Measurements from ENCODE around the gene PSMD14.

The PSMD14 gene

GRCh38 chr2:161384864-161385263, 76.6 kb downstream of the PSMD14 start:
- no peak for DNase-seq (ENCODE audit: low read depth)
- no peak overlapping the region for H3K4me3 ChIP-seq (ENCODE audit: low read depth, low read length)
- TF ChIP-seq, protein P1, sequence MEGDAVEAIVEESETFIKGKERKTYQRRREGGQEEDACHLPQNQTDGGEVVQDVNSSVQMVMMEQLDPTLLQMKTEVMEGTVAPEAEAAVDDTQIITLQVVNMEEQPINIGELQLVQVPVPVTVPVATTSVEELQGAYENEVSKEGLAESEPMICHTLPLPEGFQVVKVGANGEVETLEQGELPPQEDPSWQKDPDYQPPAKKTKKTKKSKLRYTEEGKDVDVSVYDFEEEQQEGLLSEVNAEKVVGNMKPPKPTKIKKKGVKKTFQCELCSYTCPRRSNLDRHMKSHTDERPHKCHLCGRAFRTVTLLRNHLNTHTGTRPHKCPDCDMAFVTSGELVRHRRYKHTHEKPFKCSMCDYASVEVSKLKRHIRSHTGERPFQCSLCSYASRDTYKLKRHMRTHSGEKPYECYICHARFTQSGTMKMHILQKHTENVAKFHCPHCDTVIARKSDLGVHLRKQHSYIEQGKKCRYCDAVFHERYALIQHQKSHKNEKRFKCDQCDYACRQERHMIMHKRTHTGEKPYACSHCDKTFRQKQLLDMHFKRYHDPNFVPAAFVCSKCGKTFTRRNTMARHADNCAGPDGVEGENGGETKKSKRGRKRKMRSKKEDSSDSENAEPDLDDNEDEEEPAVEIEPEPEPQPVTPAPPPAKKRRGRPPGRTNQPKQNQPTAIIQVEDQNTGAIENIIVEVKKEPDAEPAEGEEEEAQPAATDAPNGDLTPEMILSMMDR (conservative IDR thresholded peaks at IDR 0.05; ENCODE audit: low read depth, low read length): no peak

DNA sequence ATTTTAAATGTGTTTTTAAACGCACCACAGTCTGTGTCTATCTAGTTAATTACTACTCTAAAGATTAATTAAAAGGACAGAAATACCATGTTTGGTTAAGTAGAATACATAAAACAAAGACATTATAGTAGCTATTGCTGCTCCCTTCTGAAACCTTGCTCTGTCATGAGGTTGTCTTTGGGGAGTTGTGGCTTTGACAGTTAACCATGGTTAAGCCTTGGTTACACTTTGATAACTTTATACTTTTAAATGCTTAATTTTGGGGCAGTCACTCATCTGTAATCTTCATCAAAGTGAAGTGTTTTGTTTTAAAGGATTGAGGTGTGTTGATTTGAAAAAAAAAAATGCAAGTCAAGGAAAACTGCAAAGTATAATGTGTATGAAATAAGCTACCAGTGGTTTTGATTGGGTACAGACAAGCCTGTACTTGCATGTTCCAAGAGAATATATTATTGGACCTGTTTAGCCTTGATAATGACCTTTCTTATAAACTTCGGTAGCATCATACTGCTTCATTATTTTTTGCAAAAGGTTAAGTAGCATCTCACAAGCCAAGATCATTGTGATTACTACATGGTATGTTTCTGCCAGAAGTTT, 78.1 kb downstream of the PSMD14 start:
- DNase-seq (ENCODE audit: low read depth): no peak
- TF ChIP-seq, protein P1 (conservative IDR thresholded peaks at IDR 0.05; ENCODE audit: low read depth, low read length): no peak
- no peak overlapping the region for H3K4me3 ChIP-seq (ENCODE audit: low read depth, low read length)

DNA sequence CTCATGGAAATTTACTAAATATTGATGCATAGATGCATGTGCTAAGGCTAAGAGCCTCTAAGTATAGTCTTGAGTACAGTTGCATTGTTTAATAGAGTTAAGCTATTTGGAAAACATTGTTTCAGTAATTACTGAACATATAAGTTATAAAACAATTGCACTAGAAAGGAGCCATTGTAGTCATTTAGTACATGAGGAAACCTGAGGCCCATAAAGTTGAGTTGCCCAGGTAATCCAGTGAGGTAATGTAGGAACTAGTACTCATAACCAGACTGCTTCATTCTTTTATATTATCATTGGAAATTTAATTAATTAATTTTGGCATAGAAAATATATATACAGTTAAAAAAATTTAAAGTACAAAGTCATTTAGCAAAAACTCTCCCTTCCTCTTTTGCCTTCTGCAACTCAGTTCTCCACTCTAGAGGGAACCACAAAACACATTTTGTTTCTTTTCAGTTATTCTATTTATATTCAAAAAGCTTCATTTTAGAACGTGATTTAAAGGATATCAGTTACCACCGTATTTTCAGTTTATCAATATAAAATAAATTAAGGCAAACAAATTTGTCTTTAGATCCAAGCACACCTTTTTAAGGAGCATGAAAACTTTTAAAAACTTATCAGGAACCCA, 80.0 kb downstream of the PSMD14 start:
- H3K4me3 ChIP-seq (ENCODE audit: low read depth, low read length): no peak overlapping the region
- TF ChIP-seq, protein P1 (conservative IDR thresholded peaks at IDR 0.05; ENCODE audit: low read depth, low read length): no peak
- no peak for DNase-seq (ENCODE audit: low read depth)

DNA sequence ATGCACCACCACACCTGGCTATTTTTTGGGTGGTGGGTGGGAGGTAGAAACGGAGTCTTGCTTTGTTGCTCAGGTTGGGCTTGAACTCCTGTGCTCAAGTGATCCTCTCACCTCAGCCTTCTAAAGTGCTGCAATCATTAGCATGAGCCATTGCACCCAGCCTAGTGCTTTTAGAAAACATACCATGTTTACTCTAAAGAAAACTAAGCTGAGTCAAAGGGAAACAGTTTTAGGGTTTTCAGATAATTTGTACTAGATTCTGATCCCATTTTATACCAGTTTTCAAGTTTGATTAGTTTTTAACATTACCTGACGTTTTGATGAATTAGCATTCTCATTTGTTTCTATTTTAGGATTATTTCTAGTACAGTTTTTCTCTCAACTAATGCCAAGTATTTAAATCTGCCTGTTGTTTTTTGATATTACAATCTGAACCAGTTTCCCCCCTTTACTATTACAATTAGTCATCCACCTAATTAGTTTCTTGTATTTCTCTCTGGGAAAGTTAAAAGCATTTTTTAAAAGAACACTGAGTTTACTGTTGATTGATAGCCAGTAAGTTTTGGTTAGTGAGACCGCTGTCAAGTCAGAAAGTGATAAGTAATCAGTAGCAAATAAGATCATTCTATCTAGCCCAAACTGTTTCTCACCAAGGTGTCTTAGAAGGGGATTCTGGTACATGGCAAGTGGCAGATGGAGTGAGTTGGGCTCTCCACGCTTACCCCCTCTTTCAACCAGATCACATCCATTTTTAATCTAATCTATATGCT, 83.7 kb downstream of the PSMD14 start:
- DNase-seq (ENCODE audit: low read depth): no peak
- H3K4me3 ChIP-seq (ENCODE audit: low read depth, low read length): no peak overlapping the region
- TF ChIP-seq, protein P1 (conservative IDR thresholded peaks at IDR 0.05; ENCODE audit: low read depth, low read length): no peak

GRCh38 chr2:161400076-161400475, 91.9 kb downstream of the PSMD14 start:
- TF ChIP-seq, protein P1 (conservative IDR thresholded peaks at IDR 0.05; ENCODE audit: low read depth, low read length): no peak
- no peak for DNase-seq (ENCODE audit: low read depth)
- H3K4me3 ChIP-seq (ENCODE audit: low read depth, low read length): no peak overlapping the region

DNA sequence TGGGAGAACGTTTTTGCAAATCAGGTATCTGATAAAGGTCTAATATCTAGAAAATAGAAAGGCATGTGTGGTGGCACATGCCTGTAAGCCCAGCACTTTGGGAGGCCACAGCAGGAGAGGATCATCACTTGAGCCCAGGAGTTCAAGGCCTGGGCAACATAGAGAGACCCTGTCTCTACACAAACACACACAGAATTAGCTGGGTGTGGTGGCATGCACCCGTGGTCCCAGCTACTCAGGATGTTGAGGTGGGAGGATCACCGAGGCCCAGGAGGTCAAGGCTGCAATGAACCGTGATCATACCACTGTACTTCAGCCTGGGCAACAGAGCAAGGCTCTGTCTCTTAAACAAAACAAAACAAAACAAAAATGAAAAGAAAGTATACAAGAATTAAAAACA, 94.1 kb downstream of the PSMD14 start:
- no peak overlapping the region for H3K4me3 ChIP-seq (ENCODE audit: low read depth, low read length)
- DNase-seq (ENCODE audit: low read depth): no peak
- TF ChIP-seq, protein P1 (conservative IDR thresholded peaks at IDR 0.05; ENCODE audit: low read depth, low read length): no peak

All from choroid plexus epithelial cell (primary cell).